HepG2 (cell line): ENCODE data around the gene TMCC1. TPM values are rescaled to one million over a fixed set of nuclear protein-coding genes. Genes with fewer than 3 reads are reported as not detected.

Experiments used
- ATAC-seq: fragments of 200-7000 bp; cut with Tn5 transposase; 3 replicates; pipeline ENCODE4 v1.9.1; 2020; ENCODE audit warnings: mild to moderate bottlenecking, moderate library complexity
- BruUV-seq: library from RNA; stranded (reverse); fragments of 400-500 nt; replicated peaks from 2 replicates; lab custom pipeline; 2021; lab: Mats Ljungman, UMichigan
- CTCF ChIA-PET: fragments of 300-600 bp; formaldehyde crosslinking; extraction: SDS; loops from one replicate; lab custom pipeline; 2021; ENCODE audit warnings: low total read pairs, inconsistent platforms, low intra/inter-chr PET ratio; lab: Yijun Ruan, JAX
- POLR2A ChIA-PET: fragments of 350-600 bp; sonication (Branson Sonifier 250); formaldehyde crosslinking; loops from one replicate; lab custom pipeline; 2020; ENCODE audit warnings: antibody characterized with exemption, inconsistent platforms; lab: Yijun Ruan, JAX
- DNase-seq: peaks from one replicate; pipeline ENCODE4 v3.0.0-alpha.2; 2015; ENCODE audit warnings: low spot score
- FAIRE-seq: peaks from 3 replicates; lab custom pipeline; 2011; peaks lifted over from hg19 to GRCh38; lab: Jason Lieb, UNC
- H2AFZ ChIP-seq: one replicate; pipeline ENCODE4 v1.6.1; 2011; ENCODE audit warnings: low read length, inconsistent platforms
- H3K27ac ChIP-seq: fragments of 300-600 bp; 3 replicates; pipeline ENCODE4 v1.8.0; 2011; ENCODE audit warnings: mixed run types, mild to moderate bottlenecking, mixed read lengths, low read length, inconsistent platforms; ENCODE audit not compliant: insufficient read depth; ENCODE audit errors: extremely low read length
- H3K27me3 ChIP-seq, 2 experiments: fragments of 200-600 bp in 1 of 2; 2 replicates in 1 of 2; 3 replicates in 1 of 2; pipeline versions ENCODE4 v1.6.0 to v1.8.0; 2011; ENCODE audit warnings: low read length in 2 of 2, mild to moderate bottlenecking in 2 of 2, moderate library complexity in 2 of 2, inconsistent platforms in 1 of 2; ENCODE audit not compliant: insufficient read depth in 2 of 2, control insufficient read depth in 1 of 2
- H3K36me3 ChIP-seq, 2 experiments: fragments of 200-600 bp in 1 of 2; replicated peaks in 1 of 2; 2 replicates in 1 of 2; 3 replicates in 1 of 2; pipeline versions ENCODE4 v1.5.1 to v1.8.0; 2011; ENCODE audit warnings: low read length in 2 of 2, inconsistent platforms in 1 of 2; ENCODE audit not compliant: insufficient read depth in 2 of 2, control insufficient read depth in 1 of 2
- H3K4me1 ChIP-seq: 2 replicates; pipeline ENCODE4 v1.5.1; 2012; ENCODE audit warnings: low read length, inconsistent platforms; ENCODE audit not compliant: insufficient read depth
- H3K4me2 ChIP-seq: 2 replicates; pipeline ENCODE4 v1.6.0; 2011; ENCODE audit warnings: low read depth, low read length, inconsistent platforms
- H3K4me3 ChIP-seq, 3 experiments: fragments of 200-600 bp in 1 of 3; sonication (generic), shearing (Covaris generic) in 1 of 3; replicated peaks in 1 of 3; 2 replicates each; pipeline ENCODE4 v1.5.1; 2011 to 2016; ENCODE audit warnings: low read length in 3 of 3, inconsistent platforms in 2 of 3, low read depth in 2 of 3, mild to moderate bottlenecking in 2 of 3, control low read depth in 1 of 3, mixed read lengths in 1 of 3; ENCODE audit not compliant: insufficient read depth in 1 of 3
- H3K79me2 ChIP-seq: one replicate; pipeline ENCODE4 v1.6.1; 2011; ENCODE audit warnings: low read length, inconsistent platforms; ENCODE audit not compliant: insufficient read depth
- H3K9ac ChIP-seq: 2 replicates; pipeline ENCODE4 v1.6.0; 2011; ENCODE audit warnings: mild to moderate bottlenecking, low read depth, low read length, inconsistent platforms; ENCODE audit not compliant: insufficient read depth
- H3K9me3 ChIP-seq: 2 replicates; pipeline ENCODE4 v1.5.1; 2012; ENCODE audit warnings: mild to moderate bottlenecking, low read length
- H4K20me1 ChIP-seq: 2 replicates; pipeline ENCODE4 v1.6.0; 2011; ENCODE audit warnings: inconsistent platforms, mild to moderate bottlenecking, low read length, moderate library complexity; ENCODE audit not compliant: insufficient read depth
- ADNP ChIP-seq: sonication (generic); formaldehyde crosslinking; IDR thresholded peaks from 2 replicates; pipeline ENCODE4 v1.4.0; 2020; ENCODE audit warnings: missing genetic modification reagents
- HNRNPL ChIP-seq: fragments of 200-400 bp; formaldehyde crosslinking; IDR thresholded peaks from 2 replicates; pipeline ENCODE4 v1.6.1; 2017; ENCODE audit warnings: mild to moderate bottlenecking, low read depth, low read length
- TEAD3 ChIP-seq: optimal IDR thresholded peaks from 2 replicates; pipeline ENCODE3; 2016; ENCODE audit warnings: borderline replicate concordance
- TGIF2 ChIP-seq: IDR thresholded peaks from 2 replicates; pipeline ENCODE4 v1.6.1; 2016; ENCODE audit warnings: control low read depth, missing compliant biosample characterization
- ZNF263 ChIP-seq: sonication (generic); formaldehyde crosslinking; IDR thresholded peaks from 2 replicates; pipeline ENCODE4 v1.4.0; 2020; ENCODE audit warnings: missing genetic modification reagents
- ZNF563 ChIP-seq: sonication (generic); formaldehyde crosslinking; IDR thresholded peaks from 2 replicates; pipeline ENCODE4 v1.8.0; 2022; ENCODE audit warnings: mild to moderate bottlenecking, moderate library complexity, missing genetic modification reagents
- ZNF709 ChIP-seq: sonication (generic); formaldehyde crosslinking; IDR thresholded peaks from 2 replicates; pipeline ENCODE4 v1.5.0; 2020; ENCODE audit warnings: mild to moderate bottlenecking, missing genetic modification reagents
- WGBS: methylation state at CpG from one replicate; pipeline ENCODE4 v1.1.6; 2017; ENCODE audit warnings: low lambda C conversion rate; 5-methylcytosine and 5-hydroxymethylcytosine counted together
- in situ Hi-C: cut with HindIII; loops from 2 replicates; pipeline ENCODE4 v1.10.0; 2017; ENCODE audit warnings: low pct_unique_long_range_greater_than_20kb; ENCODE audit not compliant: extremely low pct_ligation_motif_present
- intact Hi-C: fragments of 100-400 bp; cut with micrococcal nuclease; formaldehyde crosslinking; loops from one replicate; pipeline ENCODE4 v1.10.0; 2022; ENCODE audit not compliant: unreplicated experiment
- polyA plus RNA-seq, 8 experiments: library from polyadenylated mRNA; depleted of rRNA in 3 of 8; stranded (reverse) in 7 of 8; unstranded in 1 of 8; fragments of >200 nt; fragmentation: Illumina TruSeq in 4 of 8; extraction: Trizol in 4 of 8; gene quantifications; 2 replicates each; pipeline versions ENCODE4 v1.2.1 to v1.2.3, GENCODE V29; 2011 to 2016; ENCODE audit warnings: low read depth in 4 of 8, missing spikeins in 1 of 8, mixed read lengths in 1 of 8; ENCODE audit not compliant: insufficient read depth in 1 of 8
- total RNA-seq, 5 experiments: library from RNA; depleted of rRNA; stranded (reverse); fragments of >200 nt; fragmentation: Illumina TruSeq; extraction: Trizol; gene quantifications; 2 replicates each; pipeline ENCODE4 v1.2.3, GENCODE V29; 2016; ENCODE audit warnings: low read depth in 1 of 5
- TF ChIP-seq, protein P1 (sequence below): sonication (generic); formaldehyde crosslinking; IDR thresholded peaks from 2 replicates; pipeline ENCODE4 v1.4.0; 2020; ENCODE audit warnings: mild to moderate bottlenecking, missing genetic modification reagents
- TF ChIP-seq, protein P2 (sequence below): sonication (generic); formaldehyde crosslinking; IDR thresholded peaks from 2 replicates; pipeline ENCODE4 v1.9.0; 2022; ENCODE audit warnings: low read depth, missing genetic modification reagents
- TF ChIP-seq, protein P3 (sequence below): sonication (generic); formaldehyde crosslinking; IDR thresholded peaks from 2 replicates; pipeline ENCODE4 v1.4.0; 2020; ENCODE audit warnings: missing genetic modification reagents, low read depth, mild to moderate bottlenecking, borderline replicate concordance

The TMCC1 gene
- total and polyA plus RNA-seq, 2 of the 13 experiments (the other 11 are each of a cell fraction or from before 2014, with no cell fraction given), result 12.1 to 264 TPM

DNA sequence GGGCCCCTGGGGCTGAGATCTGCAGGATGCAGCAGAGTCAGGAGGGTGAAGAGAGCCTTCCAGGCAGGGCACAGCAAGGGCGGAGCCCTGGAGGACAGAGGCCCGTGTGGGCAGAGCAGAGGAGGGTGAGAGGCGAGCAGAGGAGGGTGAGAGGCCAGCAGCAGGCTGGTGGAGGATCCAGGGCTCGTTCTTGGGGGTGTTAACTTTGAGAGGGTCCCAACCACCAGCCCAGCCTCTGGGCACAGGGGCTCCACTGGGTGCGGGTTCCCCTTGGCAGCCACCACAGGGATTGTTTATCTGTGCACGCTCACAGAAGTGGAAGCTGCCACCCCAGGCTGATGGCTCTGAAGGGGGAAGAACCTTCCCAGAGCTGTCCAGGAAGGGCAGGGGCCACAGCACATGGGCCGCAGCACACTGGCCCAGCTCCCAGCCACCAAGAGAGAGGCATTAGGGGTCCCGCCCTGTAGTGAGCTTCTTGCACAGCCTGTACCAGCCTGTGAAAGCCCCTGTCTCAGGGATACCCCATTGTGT lies 277.7 kb downstream of the TMCC1 start:
- peaks cover 90% of the 10 kb centered on the region for H3K4me1 ChIP-seq
- H2AFZ ChIP-seq, result no peak overlapping the region
- POLR2A ChIA-PET, result interaction anchor here (1.2 to 2.0 kb wide), 2 partner anchors 10 to 19 kb away, joined by 4 to 9 read pairs; no protein-coding TSS in a partner anchor
- ATAC-seq (peak; percentile 28), FAIRE-seq (no peak)
- intact Hi-C loops, result no loop called here
- TF ChIP-seq ZNF263, result 0 out of 2 replicates have a peak, but pooled peaks have one; percentile 13
- TF ChIP-seq, protein P1, sequence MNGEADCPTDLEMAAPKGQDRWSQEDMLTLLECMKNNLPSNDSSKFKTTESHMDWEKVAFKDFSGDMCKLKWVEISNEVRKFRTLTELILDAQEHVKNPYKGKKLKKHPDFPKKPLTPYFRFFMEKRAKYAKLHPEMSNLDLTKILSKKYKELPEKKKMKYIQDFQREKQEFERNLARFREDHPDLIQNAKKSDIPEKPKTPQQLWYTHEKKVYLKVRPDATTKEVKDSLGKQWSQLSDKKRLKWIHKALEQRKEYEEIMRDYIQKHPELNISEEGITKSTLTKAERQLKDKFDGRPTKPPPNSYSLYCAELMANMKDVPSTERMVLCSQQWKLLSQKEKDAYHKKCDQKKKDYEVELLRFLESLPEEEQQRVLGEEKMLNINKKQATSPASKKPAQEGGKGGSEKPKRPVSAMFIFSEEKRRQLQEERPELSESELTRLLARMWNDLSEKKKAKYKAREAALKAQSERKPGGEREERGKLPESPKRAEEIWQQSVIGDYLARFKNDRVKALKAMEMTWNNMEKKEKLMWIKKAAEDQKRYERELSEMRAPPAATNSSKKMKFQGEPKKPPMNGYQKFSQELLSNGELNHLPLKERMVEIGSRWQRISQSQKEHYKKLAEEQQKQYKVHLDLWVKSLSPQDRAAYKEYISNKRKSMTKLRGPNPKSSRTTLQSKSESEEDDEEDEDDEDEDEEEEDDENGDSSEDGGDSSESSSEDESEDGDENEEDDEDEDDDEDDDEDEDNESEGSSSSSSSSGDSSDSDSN (CRISPR knock-in tag), result peak; percentile 27; the same call in 1 of the 2 replicates
- peak; percentile 87 for TF ChIP-seq HNRNPL
- TF ChIP-seq ZNF709 (CRISPR knock-in tag), result 0 out of 2 replicates have a peak, but pooled peaks have one; percentile 42
- no peak for TF ChIP-seq ADNP (CRISPR knock-in tag)
- TF ChIP-seq, protein P2, sequence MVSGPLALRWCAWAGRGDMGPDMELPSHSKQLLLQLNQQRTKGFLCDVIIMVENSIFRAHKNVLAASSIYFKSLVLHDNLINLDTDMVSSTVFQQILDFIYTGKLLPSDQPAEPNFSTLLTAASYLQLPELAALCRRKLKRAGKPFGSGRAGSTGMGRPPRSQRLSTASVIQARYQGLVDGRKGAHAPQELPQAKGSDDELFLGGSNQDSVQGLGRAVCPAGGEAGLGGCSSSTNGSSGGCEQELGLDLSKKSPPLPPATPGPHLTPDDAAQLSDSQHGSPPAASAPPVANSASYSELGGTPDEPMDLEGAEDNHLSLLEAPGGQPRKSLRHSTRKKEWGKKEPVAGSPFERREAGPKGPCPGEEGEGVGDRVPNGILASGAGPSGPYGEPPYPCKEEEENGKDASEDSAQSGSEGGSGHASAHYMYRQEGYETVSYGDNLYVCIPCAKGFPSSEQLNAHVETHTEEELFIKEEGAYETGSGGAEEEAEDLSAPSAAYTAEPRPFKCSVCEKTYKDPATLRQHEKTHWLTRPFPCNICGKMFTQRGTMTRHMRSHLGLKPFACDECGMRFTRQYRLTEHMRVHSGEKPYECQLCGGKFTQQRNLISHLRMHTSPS (CRISPR knock-in tag), result 0 out of 2 replicates have a peak, but pooled peaks have one; percentile 27
- TF ChIP-seq, protein P3, sequence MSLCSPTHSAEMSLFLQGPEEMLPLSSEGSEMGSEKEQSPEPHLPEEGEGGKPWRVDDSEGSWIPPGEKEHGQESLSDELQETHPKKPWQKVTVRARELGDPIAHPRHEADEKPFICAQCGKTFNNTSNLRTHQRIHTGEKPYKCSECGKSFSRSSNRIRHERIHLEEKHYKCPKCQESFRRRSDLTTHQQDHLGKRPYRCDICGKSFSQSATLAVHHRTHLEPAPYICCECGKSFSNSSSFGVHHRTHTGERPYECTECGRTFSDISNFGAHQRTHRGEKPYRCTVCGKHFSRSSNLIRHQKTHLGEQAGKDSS, result 0 out of 2 replicates have a peak, but pooled peaks have one; percentile 44
- no peak for TF ChIP-seq TEAD3 (CRISPR knock-in tag)
- no peak for TF ChIP-seq TGIF2 (CRISPR knock-in tag)
- TF ChIP-seq ZNF563 (CRISPR knock-in tag), result 0 out of 2 replicates have a peak, but pooled peaks have one; percentile 38
- TF ChIP-seq, all 625 proteins: peak for 7
- peak overlapping the region; percentile 69 for H3K4me2 ChIP-seq
- H3K36me3 ChIP-seq, result no peaks in the 10 kb centered on the region
- no TSS peak for BruUV-seq
- no peaks in the 10 kb centered on the region for H3K9me3 ChIP-seq
- no peak overlapping the region for H3K27ac ChIP-seq
- in situ Hi-C loops, result no loop called here
- no peaks in the 10 kb centered on the region for H3K79me2 ChIP-seq
- H3K27me3 ChIP-seq, result no peaks in the 10 kb centered on the region; a peak in 1 of 5 replicates
- WGBS, result 12% methylated on average over 4 of the region's 8 CpGs
- DNase-seq, result no peak
- H3K9ac ChIP-seq, result peak overlapping the region; percentile 44; the same call in 1 of the 2 replicates
- H4K20me1 ChIP-seq, result no peaks in the 10 kb centered on the region
- CTCF ChIA-PET, result no interaction called here
- H3K4me3 ChIP-seq, result peak overlapping the region in 2 of 3 experiments; percentile 37 to 65; a peak in 4 of 6 replicates
